Measurements from ENCODE around the gene TNK2. TPM values are rescaled to one million over a fixed set of nuclear protein-coding genes. Genes with fewer than 3 reads are reported as not detected.

TNK2 gene
- total RNA-seq, 4 donors from 2014 or later, result 12.6 to 26.6 (median 15.6) TPM

DNA sequence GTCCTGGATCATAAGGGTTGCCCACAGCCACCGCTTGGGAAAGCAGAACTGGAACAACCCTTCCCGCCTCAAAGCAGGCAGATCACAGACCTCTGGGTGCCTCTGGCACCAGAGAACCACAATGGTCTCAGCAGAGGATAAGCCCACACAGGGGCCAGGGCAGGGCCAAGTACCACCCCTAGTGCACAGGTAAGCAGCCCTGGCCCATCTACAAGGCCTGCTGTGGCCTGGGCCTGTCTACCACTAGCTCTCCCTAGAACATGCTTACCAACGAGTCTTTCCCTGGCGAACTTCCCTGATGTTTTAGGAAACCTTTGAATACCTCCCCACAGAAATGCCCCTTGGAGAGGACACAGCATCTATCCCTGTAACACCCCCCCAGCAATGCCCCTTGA is 28.3 kb downstream of the TNK2 start:
- no peak for TF ChIP-seq CTCF (IDR thresholded peaks at IDR 0.05)
- no peak for DNase-seq (ENCODE audit: low spot score)
- ATAC-seq (ENCODE audit: low FRiP score), result no peak

GRCh38 chr3:195879416-195880036 is 28.8 kb downstream of the TNK2 start:
- ATAC-seq (ENCODE audit: low FRiP score) (no peak), DNase-seq (ENCODE audit: low spot score) (no peak)
- TF ChIP-seq CTCF (IDR thresholded peaks at IDR 0.05), result no peak

DNA sequence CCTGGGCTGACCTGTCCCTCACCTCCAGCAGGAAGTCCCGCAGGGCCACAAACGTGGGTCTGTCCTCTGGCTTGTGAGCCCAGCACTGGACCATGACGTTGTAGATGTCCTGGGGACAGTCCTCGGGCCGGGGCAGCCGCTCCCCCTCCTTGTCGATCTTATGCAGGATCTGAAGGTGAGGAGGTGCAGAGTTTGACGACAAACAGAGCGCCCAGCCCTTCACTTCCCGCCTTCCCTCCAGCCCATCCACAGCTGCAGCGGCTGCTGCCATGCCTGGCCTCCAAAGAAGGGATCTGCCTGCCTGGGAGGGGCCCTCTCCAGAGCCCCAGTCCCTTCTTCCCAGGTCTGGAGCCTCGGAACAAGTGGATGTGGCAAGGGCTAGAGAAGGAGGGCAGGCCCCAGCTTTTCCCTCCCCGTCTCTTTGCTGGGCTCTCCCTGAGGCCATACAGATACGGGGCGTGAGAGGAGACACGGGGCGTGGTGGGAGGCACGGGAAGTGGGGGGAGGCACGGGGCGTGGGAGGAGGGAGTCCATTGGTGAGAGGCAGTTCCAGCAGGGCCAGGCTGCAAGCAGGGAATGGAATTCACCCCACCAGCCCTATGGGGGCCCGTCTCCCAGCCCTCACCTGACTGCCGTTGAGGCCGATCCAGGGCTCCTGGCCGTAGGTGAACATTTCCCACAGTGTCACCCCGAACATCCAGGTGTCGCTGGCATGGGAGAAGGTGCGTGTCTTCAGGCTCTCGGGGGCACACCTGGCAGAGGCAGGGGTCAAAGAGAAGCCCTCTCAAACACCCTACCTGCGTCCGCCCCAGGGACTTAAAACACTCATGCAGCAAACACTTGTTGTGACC is 29.7 kb downstream of the TNK2 start:
- DNase-seq (ENCODE audit: low spot score) (no peak), ATAC-seq (ENCODE audit: low FRiP score) (no peak)
- TF ChIP-seq CTCF (IDR thresholded peaks at IDR 0.05), result no peak

DNA sequence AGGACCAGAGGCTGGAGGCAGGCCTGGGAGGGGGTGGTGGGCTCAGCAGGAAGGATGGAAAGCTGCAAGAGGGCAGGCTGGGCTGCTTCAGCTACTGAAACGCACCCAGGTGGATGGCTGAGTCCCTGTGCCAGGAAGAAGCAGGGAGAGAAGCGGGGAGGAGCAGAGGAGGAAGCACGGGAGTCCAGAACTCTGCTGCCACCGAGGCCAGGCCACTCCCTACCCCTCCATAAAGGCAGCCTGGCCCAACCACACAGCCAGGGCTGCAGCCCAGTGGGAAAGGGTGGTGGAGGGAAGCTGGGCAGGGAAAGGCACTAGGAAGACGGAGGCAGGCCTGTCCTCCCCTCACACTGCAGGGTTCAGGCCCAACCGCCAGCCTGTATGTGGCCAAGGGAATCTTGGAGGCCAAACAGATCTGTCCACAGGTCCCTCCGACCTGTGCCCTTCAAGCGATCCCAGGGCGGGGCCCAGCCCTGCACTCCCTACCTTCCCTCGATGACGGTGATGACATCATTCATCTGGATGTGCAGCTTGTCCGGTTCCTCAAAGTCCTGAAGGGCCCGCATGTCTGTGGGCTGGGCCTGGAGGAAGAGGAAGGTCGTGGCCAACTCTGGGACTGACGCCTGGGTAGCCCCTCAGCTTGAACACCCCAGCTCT is 30.5 kb downstream of the TNK2 start:
- ATAC-seq (ENCODE audit: low FRiP score) (no peak), DNase-seq (ENCODE audit: low spot score) (no peak)
- TF ChIP-seq CTCF (IDR thresholded peaks at IDR 0.05), result no peak

DNA sequence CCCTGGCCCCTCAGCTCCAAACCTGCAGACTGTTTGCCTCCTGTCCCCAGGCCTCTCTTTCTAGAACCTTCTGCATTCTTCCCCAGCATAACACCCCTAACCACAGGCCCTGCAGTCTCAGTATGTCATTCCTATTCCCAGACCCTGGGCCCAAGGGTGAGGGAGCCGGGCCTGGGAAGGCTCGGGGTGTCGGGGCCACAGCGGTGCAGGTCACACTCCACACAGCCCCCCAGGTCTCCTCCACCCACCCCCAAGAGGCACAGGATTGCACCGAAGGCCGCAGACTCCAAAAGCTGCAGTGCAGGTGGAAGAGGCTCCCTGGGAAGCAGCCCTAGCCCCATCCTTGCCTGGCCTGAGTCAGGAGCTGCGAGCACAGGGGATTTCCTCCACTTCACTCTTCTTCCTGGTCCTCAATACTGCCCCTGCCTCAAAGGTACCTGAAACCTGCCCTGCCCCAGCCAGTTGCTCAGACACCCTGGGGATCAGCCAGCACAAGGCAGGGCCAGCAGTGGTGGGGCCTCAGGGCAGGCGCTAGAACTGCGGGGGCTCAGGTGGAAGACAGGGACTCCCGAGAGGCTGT is 31.1 kb downstream of the TNK2 start:
- no peak for ATAC-seq (ENCODE audit: low FRiP score)
- TF ChIP-seq CTCF (IDR thresholded peaks at IDR 0.05), result no peak
- no peak for DNase-seq (ENCODE audit: low spot score)

DNA sequence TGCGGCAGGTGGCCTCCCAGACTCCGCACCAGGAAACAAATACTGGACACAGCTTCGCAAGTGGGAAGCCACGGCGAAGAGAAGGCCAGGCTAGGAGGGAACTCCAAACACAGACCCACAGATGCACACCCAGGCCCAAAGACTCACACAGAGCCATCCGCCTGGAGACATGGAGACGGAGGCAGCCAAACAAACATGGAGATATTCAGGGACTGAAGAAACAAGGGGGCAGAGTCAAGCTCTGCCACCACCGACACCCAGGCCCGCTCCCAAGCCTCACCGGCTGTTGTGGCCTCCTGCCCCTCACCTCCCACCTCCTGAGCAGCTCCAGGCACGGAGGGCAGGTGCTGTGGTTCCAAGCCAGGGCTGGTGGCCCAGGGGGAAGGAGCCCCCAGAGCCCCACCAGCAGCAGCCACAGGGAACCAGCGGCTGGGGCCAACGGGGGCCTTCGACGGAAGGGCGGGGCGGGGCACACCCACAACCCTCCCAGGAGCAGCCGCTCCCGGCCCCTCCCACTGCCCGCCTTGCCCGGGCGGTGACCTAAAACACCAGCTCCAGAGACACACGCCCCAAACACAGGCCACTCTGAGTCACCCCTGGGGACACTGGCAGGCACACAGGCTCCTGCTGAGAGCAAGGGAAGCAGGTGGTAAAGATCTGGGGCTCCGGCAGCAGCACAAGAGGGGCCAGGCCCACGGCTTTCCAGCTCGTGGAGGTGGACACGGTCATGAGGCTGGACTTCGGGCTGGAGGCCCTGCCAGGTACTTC is 31.9 kb downstream of the TNK2 start:
- no peak for TF ChIP-seq CTCF (IDR thresholded peaks at IDR 0.05)
- ATAC-seq (ENCODE audit: low FRiP score) (no peak), DNase-seq (ENCODE audit: low spot score) (no peak)

Data from omental fat pad (tissue), 4 donors.